ENCODE measurements around the gene MARS1.

- TF ChIP-seq CTCF (IDR thresholded peaks at IDR 0.05) (no peak), POLR2AphosphoS5 (IDR thresholded peaks at IDR 0.05; ENCODE audit: low read depth, low read length) (no peak), REST (IDR thresholded peaks at IDR 0.05; ENCODE audit: insufficient read depth in 1 of 2, low read depth in 2 of 2, low read length in 1 of 2) (no peak), SIN3A (IDR thresholded peaks at IDR 0.05; ENCODE audit: borderline replicate concordance, insufficient read depth, low read depth, low read length) (no peak)
These were observed 23.3 kb upstream of the MARS1 start for GRCh38 chr12:57464569-57464968.
